ENCODE data around the gene ESR1. TPM values are rescaled to one million over a fixed set of nuclear protein-coding genes. Genes with fewer than 3 reads are reported as not detected.
"Not testable (repeated sequence)": the region's sequence is repeated elsewhere in the genome, so short reads cannot be mapped to it uniquely, and the experiment has no call there.

ESR1 gene
- polyA plus RNA-seq, 3 donors = 0.84 to 2.2 (median 2.0) TPM

DNA sequence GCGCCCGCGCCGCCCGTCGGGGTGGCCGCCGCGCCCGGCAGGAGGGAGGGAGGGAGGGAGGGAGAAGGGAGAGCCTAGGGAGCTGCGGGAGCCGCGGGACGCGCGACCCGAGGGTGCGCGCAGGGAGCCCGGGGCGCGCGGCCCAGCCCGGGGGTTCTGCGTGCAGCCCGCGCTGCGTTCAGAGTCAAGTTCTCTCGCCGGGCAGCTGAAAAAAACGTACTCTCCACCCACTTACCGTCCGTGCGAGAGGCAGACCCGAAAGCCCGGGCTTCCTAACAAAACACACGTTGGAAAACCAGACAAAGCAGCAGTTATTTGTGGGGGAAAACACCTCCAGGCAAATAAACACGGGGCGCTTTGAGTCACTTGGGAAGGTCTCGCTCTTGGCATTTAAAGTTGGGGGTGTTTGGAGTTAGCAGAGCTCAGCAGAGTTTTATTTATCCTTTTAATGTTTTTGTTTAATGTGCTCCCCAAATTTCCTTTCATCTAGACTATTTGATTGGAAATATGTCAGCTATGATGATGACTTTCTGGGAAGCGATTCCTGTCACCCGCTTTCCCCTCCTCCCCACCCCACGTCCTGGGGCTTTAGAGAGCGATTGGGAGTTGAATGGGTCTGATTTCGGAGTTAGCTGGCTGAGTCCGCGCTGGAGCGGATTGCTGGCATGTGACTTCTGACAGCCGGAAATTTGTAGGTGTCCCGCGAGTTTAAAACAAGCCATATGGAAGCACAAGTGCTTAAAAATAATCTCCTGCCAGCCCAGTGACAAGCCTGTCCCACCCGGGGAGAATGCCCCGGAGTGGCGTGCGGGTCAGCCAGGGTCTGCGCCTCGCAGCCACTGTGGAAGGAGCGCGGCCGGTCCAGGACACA, 1.1 kb downstream of the ESR1 start:
- no peak for DNase-seq

DNA sequence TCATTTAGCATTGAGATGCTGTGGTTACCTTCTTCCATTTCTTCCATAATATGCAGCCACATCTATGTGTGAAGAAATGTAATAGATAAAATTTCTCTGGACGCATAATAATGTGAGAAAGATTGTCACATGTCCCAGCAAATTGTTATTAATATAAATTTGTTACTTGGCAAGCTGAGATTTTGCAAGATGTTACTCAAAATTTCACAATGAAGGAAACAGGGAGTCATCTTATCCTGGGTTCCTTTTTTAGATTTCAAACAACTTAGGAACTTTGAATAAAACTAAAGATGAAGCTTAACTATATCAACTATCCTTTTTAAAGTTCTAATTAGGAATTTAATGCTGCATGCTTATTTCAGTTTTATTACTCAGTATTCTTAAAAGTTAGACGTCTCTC, 3.6 kb downstream of the ESR1 start:
- no peak for DNase-seq

DNA sequence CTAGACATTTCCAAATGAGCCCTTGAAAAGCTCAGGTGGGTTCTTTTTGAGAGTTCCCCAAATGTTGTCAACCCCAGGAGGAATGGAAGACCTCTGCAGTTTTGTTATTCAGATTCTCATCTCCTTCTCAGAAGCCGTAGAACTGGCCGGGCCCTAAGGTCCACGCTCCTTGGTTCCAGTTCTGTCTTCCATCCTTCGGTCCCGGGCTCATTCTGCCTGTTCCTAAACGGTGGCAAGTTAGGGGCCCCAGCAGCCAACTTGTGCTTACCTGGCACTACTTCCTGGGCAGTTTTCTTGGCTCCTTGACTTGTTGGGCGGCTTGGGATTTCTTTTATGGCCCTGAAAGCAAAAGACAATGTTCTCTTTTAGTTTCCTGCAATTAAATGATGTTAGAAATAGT, 6.4 kb downstream of the ESR1 start:
- no peak for DNase-seq

DNA sequence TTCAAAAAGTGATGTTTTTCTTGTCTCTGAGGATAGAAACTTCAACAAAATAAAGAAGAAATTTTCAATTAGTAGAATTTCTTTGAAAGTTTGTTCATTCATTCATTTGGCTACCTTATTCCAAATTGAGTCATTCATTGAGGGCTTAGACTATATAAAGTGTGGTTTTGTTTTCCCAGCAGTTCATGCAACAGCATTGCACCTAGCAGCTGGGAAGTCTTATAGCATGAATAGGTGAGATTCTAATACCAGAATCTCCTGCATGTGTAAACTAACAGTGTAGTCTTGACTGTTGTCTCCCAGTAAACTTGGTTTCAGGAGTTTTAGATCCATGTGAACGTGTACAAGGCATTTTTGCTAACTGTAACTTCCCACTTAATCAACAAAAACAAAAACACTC, 7.1 kb downstream of the ESR1 start:
- no peak for DNase-seq

DNA sequence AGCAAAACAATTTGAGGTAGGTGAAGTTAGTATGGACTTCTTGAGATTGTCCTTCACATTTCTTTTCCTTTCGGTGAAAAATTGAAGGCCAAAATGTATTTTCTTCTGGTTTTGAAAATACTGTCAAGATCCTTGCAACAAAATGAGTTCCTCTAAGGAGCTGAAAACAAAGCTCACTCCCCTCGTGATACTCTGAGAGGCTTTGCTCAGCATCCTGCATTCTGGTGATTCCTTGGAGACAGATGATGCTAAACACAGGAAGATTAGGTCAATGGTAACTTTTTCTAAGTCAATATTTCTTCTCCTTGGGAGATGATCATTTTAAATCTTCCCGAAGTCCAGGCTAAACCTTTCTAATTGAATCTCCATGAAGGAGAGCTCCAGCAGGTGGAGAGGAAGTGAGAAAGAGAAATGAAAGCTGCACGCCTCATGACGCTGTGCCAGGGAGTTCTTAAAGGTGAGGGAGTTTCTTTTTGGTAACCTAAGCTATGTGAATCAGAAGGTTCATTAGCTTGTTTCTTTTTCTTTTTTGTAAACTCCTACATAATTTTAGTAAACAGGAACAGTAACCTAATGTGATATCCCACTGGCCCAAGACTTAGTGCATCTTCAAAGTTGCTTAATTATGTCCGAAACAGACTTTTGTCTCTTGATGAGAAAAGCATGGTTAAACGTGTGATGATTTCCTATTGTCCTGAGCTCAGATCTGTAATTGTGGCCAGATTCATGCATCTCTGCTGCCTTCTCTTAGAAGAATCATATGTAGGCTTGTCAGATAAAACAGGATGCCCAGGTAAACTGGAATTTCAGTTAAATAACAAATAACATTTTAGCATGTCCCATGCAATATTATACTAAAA, 15.0 kb downstream of the ESR1 start:
- no peak for DNase-seq

DNA sequence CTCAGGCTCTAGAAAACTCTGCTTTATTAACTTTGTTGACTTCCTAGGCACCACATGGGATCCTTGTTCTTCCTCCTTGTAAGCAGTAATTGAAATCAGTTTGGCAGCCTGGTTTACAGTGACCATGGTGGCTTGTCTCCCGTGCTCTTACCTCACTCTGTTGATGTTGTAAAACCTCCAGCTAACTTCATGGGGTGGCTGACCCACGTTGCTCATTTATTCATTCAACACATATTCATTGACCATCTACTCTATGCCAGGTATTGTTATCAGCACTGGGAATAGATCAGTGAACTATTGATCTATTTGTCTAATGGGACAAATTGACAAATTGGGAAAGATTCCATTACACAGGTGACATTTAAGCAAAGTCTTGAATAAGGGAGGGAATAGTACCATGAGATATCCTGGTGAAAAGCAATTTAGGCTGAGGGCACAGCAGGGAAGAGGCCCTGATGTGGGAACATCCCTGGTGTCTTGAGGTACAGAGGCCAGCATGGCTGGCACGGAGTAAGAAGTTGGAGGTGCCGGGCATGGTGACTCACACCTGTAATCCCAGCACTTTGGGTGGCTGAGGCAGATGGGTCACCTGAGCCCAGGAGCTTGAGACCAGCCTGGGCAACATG, 19.1 kb downstream of the ESR1 start:
- DNase-seq = no peak

DNA sequence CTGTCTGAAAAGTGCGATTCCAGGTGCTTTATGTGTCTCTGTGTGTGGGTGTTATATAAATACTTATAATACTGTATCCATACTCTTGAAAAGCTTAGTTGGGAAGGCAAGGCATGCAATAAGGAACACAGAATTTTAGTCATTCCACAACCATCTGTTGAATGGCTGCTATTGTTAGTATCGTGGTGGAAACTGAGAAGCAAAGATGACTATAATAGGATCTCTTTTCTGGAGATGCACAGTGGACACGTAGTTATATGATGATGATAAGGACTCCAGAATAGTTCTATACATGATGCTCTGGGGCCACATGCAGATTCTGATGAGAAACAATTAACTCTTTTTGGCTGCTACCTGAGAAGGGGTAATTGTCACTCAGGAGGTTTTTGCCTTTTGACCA, 25.2 kb downstream of the ESR1 start:
- no peak for DNase-seq

DNA sequence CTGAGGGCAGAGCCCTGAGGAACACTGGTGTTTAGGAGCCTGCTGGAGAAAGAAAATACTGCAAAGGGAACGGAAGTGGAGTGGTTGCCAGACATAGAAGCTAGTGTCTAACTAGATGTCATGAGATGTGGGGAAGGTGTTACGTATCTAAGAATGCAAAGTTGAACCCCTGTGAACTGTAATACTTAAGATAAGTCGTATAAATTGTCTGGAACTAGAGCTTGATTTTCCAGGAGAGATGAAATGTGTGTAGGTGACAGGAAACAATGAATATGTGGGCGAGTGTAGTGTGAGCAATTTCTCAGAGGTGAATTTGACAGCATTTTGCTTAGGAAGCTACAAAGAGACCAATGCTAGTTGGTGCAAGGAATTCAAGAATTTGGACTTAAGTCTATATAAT, 27.9 kb downstream of the ESR1 start:
- no peak for DNase-seq

DNA sequence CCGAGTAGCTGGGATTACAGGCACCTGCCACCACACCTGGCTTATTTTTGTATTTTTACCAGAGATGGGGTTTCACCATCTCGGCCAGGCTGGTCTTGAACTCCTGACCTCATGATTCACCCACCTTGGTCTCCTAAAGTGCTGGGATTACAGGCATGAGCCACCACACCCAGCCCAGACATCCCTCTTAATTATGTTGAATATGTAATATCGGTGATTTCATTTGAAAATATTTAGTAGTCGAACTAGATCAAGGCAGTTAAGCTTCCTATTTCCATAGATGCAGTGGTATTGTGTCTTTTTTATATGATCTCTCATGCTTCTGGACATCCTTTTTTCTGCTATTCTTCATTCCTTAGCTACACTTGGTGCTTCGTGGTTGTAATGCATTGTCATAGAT, 29.7 kb downstream of the ESR1 start:
- no peak for DNase-seq

DNA sequence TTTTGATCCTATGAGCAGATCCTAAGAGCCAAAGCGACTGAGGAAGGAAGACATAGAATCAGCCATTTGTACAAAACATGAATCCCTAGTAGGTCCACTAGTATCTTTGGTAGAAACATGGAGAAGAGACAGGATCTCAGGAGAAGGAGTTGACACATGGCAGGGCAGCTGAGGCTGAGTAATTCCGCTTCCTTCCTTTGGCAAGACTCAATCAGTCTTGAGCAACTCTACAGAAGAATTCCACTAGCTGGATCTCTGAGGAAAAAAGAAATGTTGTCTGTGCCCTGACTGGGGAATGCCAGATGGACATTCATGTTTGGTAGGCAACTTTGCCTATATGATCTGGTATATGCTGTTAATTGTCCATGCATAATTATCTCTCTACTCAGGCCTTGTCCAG, 35.3 kb downstream of the ESR1 start:
- DNase-seq = no peak

DNA sequence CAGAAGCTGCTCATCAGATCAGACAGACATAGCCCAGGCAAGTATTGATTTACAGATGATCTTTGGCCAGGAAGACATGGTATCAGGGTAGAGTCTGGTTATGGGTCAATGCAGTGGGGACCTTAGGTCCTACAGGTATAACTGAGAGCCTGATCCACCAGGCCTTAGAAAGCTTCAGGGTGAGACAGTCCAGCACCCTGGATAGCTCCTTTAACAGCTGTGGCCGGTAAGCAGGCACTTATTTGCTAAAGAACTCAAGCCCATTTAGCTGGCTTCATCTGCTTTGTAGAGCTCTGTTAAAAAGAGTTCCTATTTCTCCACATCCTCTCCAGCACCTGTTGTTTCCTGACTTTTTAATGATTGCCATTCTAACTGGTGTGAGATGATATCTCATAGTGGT, 39.6 kb downstream of the ESR1 start:
- DNase-seq = peak; percentile 64

DNA sequence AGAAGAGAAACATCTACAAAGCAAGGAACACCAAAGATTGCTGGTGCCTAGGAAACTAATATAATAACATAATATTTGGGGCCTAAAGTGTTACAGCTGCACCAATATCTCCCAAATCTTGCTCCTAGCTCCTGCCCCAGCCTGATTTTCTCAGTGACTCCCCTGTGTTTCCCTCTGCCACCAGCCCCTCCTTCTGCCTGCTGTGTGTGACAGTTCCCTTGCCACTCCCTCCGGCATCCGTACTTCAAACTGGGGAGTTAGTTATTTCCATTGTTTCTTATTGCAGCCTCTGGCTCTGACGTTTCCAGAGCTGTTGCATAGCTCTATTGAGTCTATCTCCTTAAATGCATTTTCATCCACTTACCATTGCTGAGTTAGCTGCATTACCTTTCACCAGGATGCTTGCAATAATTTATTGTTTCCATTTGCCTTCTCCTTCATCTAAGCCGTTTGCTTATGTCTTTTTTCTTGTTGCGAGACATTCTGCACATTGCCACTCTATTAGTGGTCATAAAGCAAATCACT, 43.1 kb downstream of the ESR1 start:
- no peak for DNase-seq

DNA sequence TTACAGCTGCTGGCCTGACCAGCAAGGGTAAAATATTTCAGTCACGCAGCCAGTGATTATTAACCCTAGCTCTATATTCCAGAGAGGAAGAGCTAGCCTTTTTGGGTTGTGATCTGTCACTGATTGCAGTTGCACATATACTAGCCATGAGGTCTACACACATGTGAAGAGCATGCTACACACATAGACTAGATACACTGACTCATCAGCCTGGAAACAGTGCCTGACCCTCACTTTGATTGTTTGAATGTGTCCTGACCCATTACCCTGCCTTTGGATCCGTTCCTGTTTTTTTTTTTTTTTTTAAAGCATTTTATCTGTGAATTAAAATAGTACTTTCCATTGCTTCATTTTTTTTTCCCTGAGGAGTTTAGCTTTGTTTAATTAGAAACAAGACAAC, 50.8 kb downstream of the ESR1 start:
- no peak for DNase-seq

DNA sequence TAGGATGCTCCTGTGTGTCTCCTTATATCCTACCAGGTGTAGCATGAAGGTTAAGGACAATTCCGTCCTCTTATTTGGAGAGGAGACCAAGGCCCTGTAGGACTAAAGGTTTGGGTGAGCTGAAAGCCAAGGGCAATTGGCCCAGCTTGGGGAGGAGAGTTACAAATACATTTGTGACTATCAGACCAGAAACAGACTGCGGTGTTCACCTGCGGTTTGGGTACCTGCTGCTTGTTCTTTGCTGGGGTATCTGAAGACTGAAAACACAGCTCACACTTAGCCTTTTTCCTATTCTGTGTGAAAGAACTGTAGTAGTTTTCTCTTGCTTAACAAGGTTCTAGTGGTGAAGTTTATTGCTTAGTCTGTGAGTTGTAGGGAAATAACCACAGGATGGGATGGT, 55.0 kb downstream of the ESR1 start:
- no peak for DNase-seq

DNA sequence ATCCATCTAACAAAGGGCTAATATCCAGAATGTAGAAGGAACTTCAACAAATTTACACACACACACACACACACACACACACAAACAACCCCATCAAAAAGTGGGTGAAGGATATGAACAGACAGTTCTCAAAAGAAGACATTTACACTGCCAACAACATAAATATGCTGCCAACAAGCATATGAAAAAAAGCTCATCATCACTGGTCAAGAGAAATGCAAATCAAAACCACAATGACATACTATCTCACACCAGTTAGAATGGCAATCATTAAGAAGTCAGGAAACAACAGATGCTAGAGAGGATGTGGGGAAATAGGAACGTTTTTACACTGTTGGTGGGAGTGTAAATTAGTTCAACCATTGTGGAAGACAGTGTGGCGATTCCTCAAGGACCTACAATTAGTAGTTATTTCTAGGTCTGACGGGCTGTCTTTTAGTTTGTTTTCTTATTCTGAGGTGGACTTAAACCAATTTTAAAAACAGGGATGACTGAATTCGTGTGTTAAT, 59.9 kb downstream of the ESR1 start:
- not testable (repeated sequence) for DNase-seq

DNA sequence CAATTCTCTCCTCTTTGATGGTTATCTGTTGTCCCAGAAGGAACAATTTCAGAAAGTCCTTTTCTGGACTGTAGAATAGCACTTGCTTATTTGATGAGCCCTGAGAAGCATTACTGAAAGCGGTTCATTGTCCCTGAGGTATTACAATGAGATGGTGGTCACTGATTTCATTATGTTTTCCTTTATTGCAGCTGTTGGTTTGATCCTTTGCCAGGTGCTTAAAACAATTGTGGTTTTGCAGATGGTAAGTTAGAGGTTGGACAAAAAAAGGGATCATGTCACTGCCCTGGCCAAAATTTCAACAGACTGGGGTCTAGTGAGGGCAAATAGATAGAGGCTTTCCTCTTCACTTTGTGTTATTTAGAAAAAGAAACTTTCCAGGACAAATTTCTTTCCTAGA, 61.9 kb downstream of the ESR1 start:
- DNase-seq = no peak

DNA sequence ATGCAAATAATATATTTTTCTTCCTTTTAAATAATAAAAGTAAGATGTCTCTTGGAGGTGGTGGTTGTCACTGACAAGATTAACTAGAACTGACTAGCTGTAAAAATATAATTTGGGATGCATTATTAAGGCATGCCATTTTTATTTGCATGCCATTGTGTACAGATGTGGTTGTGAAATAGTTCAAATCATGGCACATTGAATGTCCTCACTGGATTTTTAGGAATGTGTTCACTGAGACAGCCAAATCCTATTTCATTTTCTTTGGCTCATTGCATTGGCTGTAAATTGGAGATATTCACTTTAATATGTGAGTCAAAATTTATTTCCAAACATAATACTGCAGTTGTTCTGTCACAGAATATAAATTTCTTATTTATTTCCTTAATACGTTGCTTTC, 62.3 kb downstream of the ESR1 start:
- DNase-seq = no peak

DNA sequence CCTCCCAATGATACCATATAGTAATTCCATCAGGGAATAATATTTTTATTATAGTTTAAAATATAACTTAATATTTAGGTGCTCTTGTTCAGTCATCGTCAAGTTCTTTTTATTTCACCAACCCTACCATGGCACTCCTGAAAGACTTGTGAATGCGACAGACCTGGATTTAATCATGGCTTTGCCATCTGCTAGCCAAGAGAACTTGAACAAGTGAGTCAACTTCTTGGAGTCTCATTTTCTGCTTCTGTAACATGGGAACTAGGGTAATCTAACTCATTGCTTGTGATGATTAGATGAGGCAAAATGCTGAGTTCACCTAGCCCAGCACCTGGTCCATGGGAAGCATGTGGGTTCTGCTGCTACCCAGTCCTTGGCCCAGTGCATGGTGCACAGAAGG, 62.9 kb downstream of the ESR1 start:
- DNase-seq = no peak

DNA sequence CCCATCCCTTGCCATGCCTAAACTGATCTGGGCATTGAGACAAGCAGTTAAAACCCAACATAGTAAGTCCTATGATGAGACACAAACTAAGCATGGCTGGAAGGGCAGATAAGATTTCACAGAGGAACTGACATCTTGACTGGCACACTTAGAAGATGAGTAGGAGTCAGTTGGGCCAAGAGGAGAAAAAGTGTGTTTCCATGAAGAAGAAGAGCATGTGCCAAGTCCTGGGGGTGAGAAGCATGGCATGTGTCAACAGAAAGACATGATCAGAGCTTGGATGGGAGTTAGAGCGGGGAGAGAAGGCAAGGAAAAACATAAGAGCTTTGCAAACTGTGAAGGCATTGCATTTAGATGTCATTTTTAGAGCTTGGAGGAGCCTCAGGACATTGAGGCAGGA, 68.0 kb downstream of the ESR1 start:
- DNase-seq = no peak

DNA sequence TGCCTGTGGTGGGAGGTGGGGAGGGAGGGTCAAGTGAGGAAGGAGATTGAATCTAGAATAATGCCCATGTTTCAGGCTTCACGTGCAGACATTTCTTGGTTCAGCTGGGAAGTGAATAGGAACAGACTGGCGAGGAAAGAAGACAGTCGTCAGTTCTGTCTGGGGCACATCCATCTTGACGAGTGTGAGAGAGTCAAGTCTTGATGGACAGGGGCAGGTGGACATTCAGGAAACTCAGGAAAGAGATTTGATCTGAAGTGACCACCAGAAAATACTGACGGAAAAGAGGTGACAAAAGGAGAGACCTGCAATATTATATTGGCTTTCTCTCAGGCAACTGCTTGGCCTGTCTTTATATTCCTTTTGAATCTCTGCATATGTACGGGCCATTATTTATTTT, 68.6 kb downstream of the ESR1 start:
- no peak for DNase-seq

DNA sequence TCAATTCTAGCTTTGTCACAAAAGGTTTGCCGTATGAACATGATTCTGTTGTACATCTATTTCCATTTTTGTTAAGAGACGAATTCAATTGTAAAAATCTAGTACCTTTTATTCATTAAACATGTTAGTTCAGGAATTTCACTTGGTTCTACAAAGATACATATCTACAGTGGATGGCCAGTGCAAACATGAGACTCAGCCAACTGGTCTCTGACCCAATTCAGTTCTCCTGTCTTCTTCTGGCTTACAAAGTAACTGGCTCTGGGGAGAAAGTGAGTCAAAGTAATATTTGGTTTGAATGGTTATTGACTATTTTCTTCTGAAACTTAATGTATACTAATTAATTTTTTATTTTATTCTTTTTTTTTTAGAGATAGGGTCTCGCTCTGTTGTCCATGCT, 70.0 kb downstream of the ESR1 start:
- no peak for DNase-seq

DNA sequence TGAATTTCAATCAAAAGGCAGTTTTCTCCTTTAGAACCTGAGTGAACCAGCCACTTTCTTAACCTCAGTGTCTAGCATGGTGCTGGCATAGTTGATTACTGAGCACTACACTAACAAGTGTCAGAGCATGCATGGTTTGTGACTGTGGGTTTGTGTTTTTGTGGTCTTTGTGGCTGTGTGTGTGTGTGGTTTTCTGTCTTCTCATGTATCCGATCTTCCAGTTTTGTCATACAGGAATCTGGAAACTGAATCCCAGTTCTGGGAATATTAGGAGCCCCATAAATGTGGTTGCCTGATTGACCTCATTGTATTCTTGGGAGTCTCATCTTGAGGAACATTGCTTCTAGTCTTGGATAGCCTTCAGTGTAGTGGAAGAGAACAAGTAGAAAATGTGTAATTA, 73.7 kb downstream of the ESR1 start:
- DNase-seq = no peak

All from renal pelvis (tissue), 4 donors.